HG03442 (cell line): Measurements from ENCODE around the gene TEX36.
"Not testable (repeated sequence)": the region's sequence is repeated elsewhere in the genome, so short reads cannot be mapped to it uniquely, and the experiment has no call there.

Experiments used
- ATAC-seq: cut with Tn5 transposase; IDR thresholded peaks from one replicate; pipeline ENCODE4 v1.9.1; 2021; ENCODE audit warnings: mild to moderate bottlenecking, moderate library complexity; ENCODE audit not compliant: unreplicated experiment

TEX36 gene

GRCh38 chr10:125692601-125693523 is 9.9 kb upstream of the TEX36 start:
- no peak for ATAC-seq

GRCh38 chr10:125692196-125692595 is 9.2 kb upstream of the TEX36 start:
- no peak for ATAC-seq

GRCh38 chr10:125691160-125691981 is 8.4 kb upstream of the TEX36 start:
- no peak for ATAC-seq

GRCh38 chr10:125689955-125690569 is 7.1 kb upstream of the TEX36 start:
- ATAC-seq = no peak

- no peak for ATAC-seq
Observed at GRCh38 chr10:125687507-125688185, 4.7 kb upstream of the TEX36 start.

- ATAC-seq = no peak
Observed at GRCh38 chr10:125684581-125684980, 1.6 kb upstream of the TEX36 start.

- no peak for ATAC-seq
Observed at GRCh38 chr10:125683821-125684220, 858 bp upstream of the TEX36 start.

- no peak for ATAC-seq
Observed at GRCh38 chr10:125679436-125679835, 3.5 kb downstream of the TEX36 start.

GRCh38 chr10:125672884-125673283 is 10.1 kb downstream of the TEX36 start:
- ATAC-seq = no peak

GRCh38 chr10:125662584-125662983 is 20.4 kb downstream of the TEX36 start:
- no peak for ATAC-seq

GRCh38 chr10:125661941-125662515 is 20.9 kb downstream of the TEX36 start:
- no peak for ATAC-seq

GRCh38 chr10:125661431-125661940 is 21.5 kb downstream of the TEX36 start:
- no peak for ATAC-seq

GRCh38 chr10:125659071-125659470 is 23.9 kb downstream of the TEX36 start:
- ATAC-seq = no peak

- ATAC-seq = no peak
Observed at GRCh38 chr10:125656523-125656922, 26.4 kb downstream of the TEX36 start.

GRCh38 chr10:125653113-125653512 is 29.9 kb downstream of the TEX36 start:
- ATAC-seq = not testable (repeated sequence)

GRCh38 chr10:125646311-125646710 is 36.7 kb downstream of the TEX36 start:
- ATAC-seq = no peak

GRCh38 chr10:125641398-125641797 is 41.6 kb downstream of the TEX36 start:
- no peak for ATAC-seq

GRCh38 chr10:125640653-125641052 is 42.3 kb downstream of the TEX36 start:
- ATAC-seq = no peak

- ATAC-seq = no peak
Observed at GRCh38 chr10:125639846-125640245, 43.1 kb downstream of the TEX36 start.

GRCh38 chr10:125638555-125638954 is 44.4 kb downstream of the TEX36 start:
- no peak for ATAC-seq
